Frontal cortex (tissue), 1 donor: ENCODE data around the gene ZMPSTE24. TPM values are rescaled to one million over a fixed set of nuclear protein-coding genes. Genes with fewer than 3 reads are reported as not detected.

Source experiments
- total RNA-seq: library from RNA; depleted of rRNA; stranded (reverse); fragments of >200 nt; gene quantifications from one replicate; pipeline ENCODE4 v1.2.3, GENCODE V29; 2014

The ZMPSTE24 gene
- total RNA-seq, 1 donor from 2014 or later, result 54.2 TPM

Other genes with a start within 250 kb of the ZMPSTE24 start
- gene CAP1, start 217.5 kb upstream of the ZMPSTE24 start, total RNA-seq, result 133 TPM
- 44.8 TPM for gene PPT1, start 161.0 kb upstream of the ZMPSTE24 start, total RNA-seq
- 106 TPM for gene RLF, start 96.8 kb upstream of the ZMPSTE24 start, total RNA-seq
- gene TMCO2, start 10.3 kb upstream of the ZMPSTE24 start, total RNA-seq, result not detected
- gene COL9A2, start 59.0 kb downstream of the ZMPSTE24 start, total RNA-seq, result 6.9 TPM
- gene SMAP2, start 115.5 kb downstream of the ZMPSTE24 start, total RNA-seq, result 28.1 TPM
- 11.8 TPM for gene ZFP69B, start 192.2 kb downstream of the ZMPSTE24 start, total RNA-seq
- gene ZFP69, start 219.1 kb downstream of the ZMPSTE24 start, total RNA-seq, result 19.2 TPM